ENCODE data around the gene ADARB1.

ADARB1 gene

GRCh38 chr21:45050345-45050796 lies 24.0 kb upstream of the ADARB1 start:
- no peak overlapping the region for H3K27ac ChIP-seq (ENCODE audit: low read length)
- no peaks in the 10 kb centered on the region for H3K79me2 ChIP-seq (ENCODE audit: insufficient read depth, low read length)
- no peak for DNase-seq
- no peaks in the 10 kb centered on the region for H3K4me1 ChIP-seq (ENCODE audit: insufficient read depth, low read length)
- H3K9me3 ChIP-seq (ENCODE audit: insufficient read depth, low read length, severe bottlenecking), result no peaks in the 10 kb centered on the region
- no peaks in the 10 kb centered on the region for H3K36me3 ChIP-seq (ENCODE audit: insufficient read depth, low read length)
- H3K9ac ChIP-seq (ENCODE audit: low read depth, low read length), result no peak overlapping the region
- no peak overlapping the region for H3K4me2 ChIP-seq (ENCODE audit: insufficient read depth, low read length)
- no peaks in the 10 kb centered on the region for H3K27me3 ChIP-seq (ENCODE audit: insufficient read depth, low read length, poor library complexity)
- no peaks in the 10 kb centered on the region for H4K20me1 ChIP-seq (ENCODE audit: insufficient read depth, low read length)
- no peak overlapping the region for H2AFZ ChIP-seq (ENCODE audit: low read depth, low read length)
- ATAC-seq (ENCODE audit: insufficient read depth, low read depth), result no peak
- H3K4me3 ChIP-seq (ENCODE audit: low read depth in 1 of 2, low read length in 2 of 2), result no peak overlapping the region
- no peak for TF ChIP-seq EZH2 (IDR thresholded peaks at IDR 0.05; ENCODE audit: borderline replicate concordance, low read depth, low read length, severe bottlenecking)
- no peak for TF ChIP-seq CTCF (IDR thresholded peaks at IDR 0.05; ENCODE audit: borderline replicate concordance, extremely low read depth, low read length, poor library complexity, severe bottlenecking)

- Histone ChIP-seq H3K36me3 (ENCODE audit: insufficient read depth, low read length) (no peaks in the 10 kb centered on the region), H4K20me1 (ENCODE audit: insufficient read depth, low read length) (no peaks in the 10 kb centered on the region), H3K9ac (ENCODE audit: low read depth, low read length) (no peak overlapping the region), H3K4me2 (ENCODE audit: insufficient read depth, low read length) (no peak overlapping the region), H3K79me2 (ENCODE audit: insufficient read depth, low read length) (no peaks in the 10 kb centered on the region), H3K27ac (ENCODE audit: low read length) (no peak overlapping the region), H3K9me3 (ENCODE audit: insufficient read depth, low read length, severe bottlenecking) (no peaks in the 10 kb centered on the region), H2AFZ (ENCODE audit: low read depth, low read length) (no peak overlapping the region), H3K4me1 (ENCODE audit: insufficient read depth, low read length) (no peaks in the 10 kb centered on the region), H3K4me3 (ENCODE audit: low read depth in 1 of 2, low read length in 2 of 2) (no peak overlapping the region), H3K27me3 (ENCODE audit: insufficient read depth, low read length, poor library complexity) (no peaks in the 10 kb centered on the region)
- TF ChIP-seq CTCF (IDR thresholded peaks at IDR 0.05; ENCODE audit: borderline replicate concordance, extremely low read depth, low read length, poor library complexity, severe bottlenecking), result no peak
- no peak for TF ChIP-seq EZH2 (IDR thresholded peaks at IDR 0.05; ENCODE audit: borderline replicate concordance, low read depth, low read length, severe bottlenecking)
- ATAC-seq (ENCODE audit: insufficient read depth, low read depth), result no peak
- no peak for DNase-seq
Observed at GRCh38 chr21:45050797-45051489, 23.4 kb upstream of the ADARB1 start.

- no peak overlapping the region for H3K27ac ChIP-seq (ENCODE audit: low read length)
- no peak overlapping the region for H3K9ac ChIP-seq (ENCODE audit: low read depth, low read length)
- H3K4me2 ChIP-seq (ENCODE audit: insufficient read depth, low read length), result no peak overlapping the region
- no peak for DNase-seq
- H3K27me3 ChIP-seq (ENCODE audit: insufficient read depth, low read length, poor library complexity), result no peaks in the 10 kb centered on the region
- H4K20me1 ChIP-seq (ENCODE audit: insufficient read depth, low read length), result no peaks in the 10 kb centered on the region
- no peak overlapping the region for H2AFZ ChIP-seq (ENCODE audit: low read depth, low read length)
- ATAC-seq (ENCODE audit: insufficient read depth, low read depth), result no peak
- H3K9me3 ChIP-seq (ENCODE audit: insufficient read depth, low read length, severe bottlenecking), result no peaks in the 10 kb centered on the region
- no peaks in the 10 kb centered on the region for H3K36me3 ChIP-seq (ENCODE audit: insufficient read depth, low read length)
- no peaks in the 10 kb centered on the region for H3K4me1 ChIP-seq (ENCODE audit: insufficient read depth, low read length)
- H3K79me2 ChIP-seq (ENCODE audit: insufficient read depth, low read length), result no peaks in the 10 kb centered on the region
- no peak overlapping the region for H3K4me3 ChIP-seq (ENCODE audit: low read depth in 1 of 2, low read length in 2 of 2)
- no peak for TF ChIP-seq EZH2 (IDR thresholded peaks at IDR 0.05; ENCODE audit: borderline replicate concordance, low read depth, low read length, severe bottlenecking)
- TF ChIP-seq CTCF (IDR thresholded peaks at IDR 0.05; ENCODE audit: borderline replicate concordance, extremely low read depth, low read length, poor library complexity, severe bottlenecking), result no peak
Observed at GRCh38 chr21:45051580-45052434, 22.6 kb upstream of the ADARB1 start.
